ENCODE results near the gene OSBP2.

- TF ChIP-seq CTCF (IDR thresholded peaks at IDR 0.05; ENCODE audit: low read depth, low read length) = no peak
- no peak for TF ChIP-seq EZH2phosphoT487 (IDR thresholded peaks at IDR 0.05; ENCODE audit: low read depth)
These were observed 56.9 kb downstream of the OSBP2 start for GRCh38 chr22:30751529-30751928.

Data from OCI-LY3 (cell line).